Measurements from ENCODE around the gene NTSR1.

Gene NTSR1

DNA sequence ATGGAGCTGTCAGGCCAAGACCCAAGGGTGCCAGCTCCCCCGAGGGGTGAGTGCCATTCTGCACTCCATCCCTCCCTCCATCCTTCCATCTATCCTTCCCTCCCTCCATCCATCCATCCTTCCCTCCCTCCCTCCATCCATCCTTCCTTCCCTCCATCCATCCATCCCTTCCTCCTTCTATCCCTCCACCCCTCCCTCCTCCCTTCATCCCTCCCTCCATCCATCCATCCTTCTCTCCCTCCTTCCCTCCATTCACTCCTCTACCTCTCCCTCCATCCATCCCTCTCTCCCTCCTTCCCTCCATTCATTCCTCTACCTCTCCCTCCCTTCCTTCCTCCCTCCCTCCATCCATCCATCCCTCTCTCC, 46.3 kb downstream of the NTSR1 start:
- Histone ChIP-seq H3K9me3 (no peaks in the 10 kb centered on the region), H3K27me3 (no peaks in the 10 kb centered on the region), H3K36me3 (no peaks in the 10 kb centered on the region), H3K4me1 (no peaks in the 10 kb centered on the region), H3K4me3 (ENCODE audit: low read depth, low read length) (no peak overlapping the region)
- DNase-seq: no peak
- TF ChIP-seq, protein P1, sequence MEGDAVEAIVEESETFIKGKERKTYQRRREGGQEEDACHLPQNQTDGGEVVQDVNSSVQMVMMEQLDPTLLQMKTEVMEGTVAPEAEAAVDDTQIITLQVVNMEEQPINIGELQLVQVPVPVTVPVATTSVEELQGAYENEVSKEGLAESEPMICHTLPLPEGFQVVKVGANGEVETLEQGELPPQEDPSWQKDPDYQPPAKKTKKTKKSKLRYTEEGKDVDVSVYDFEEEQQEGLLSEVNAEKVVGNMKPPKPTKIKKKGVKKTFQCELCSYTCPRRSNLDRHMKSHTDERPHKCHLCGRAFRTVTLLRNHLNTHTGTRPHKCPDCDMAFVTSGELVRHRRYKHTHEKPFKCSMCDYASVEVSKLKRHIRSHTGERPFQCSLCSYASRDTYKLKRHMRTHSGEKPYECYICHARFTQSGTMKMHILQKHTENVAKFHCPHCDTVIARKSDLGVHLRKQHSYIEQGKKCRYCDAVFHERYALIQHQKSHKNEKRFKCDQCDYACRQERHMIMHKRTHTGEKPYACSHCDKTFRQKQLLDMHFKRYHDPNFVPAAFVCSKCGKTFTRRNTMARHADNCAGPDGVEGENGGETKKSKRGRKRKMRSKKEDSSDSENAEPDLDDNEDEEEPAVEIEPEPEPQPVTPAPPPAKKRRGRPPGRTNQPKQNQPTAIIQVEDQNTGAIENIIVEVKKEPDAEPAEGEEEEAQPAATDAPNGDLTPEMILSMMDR (IDR thresholded peaks at IDR 0.05; ENCODE audit: low read depth, low read length): no peak

DNA sequence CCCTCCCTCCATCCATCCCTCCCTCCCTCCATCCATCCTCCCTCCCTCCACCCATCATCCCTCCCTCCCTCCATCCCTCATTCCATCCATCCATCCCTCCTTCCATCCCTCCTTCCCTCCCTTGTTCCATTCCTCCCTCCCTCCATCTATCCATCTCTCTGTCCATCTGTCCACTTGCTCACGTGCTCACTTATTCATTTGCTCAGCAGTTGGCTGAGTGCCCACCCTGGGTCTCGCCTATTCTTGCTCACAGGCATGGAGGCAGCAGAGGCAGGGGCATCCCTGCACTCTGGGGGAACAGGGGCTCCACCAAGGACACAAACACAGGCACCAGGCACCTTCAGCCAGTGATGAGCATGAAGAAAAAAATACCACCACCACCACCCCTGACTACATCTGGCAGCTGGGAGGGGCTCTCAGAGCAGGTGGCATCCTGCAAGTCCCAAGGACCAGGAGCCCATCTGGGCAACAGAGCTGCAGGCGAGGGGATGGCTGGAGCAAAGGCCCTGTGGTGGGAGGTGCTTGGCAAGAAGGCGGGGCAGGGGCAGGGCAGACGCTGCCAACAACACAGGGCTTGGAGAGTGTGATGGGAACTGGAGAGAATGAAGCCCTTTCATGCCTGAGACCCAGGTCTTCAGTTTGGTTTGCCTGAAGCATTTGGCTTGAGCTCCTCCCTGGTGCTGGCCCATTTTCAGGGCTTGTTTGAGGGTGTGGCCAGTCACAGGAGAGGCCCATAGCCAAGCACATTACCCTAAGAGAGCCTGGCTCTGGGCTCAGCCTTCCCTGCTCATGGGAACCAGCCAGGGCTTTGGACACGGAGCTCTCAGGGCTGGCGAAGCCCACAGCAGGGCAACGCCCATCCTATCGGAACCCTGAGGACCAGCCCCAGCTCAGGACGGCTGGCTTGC, 47.4 kb downstream of the NTSR1 start:
- no peaks in the 10 kb centered on the region for H3K36me3 ChIP-seq
- TF ChIP-seq, protein P1 (IDR thresholded peaks at IDR 0.05; ENCODE audit: low read depth, low read length): no peak
- no peaks in the 10 kb centered on the region for H3K4me1 ChIP-seq
- H3K4me3 ChIP-seq (ENCODE audit: low read depth, low read length): no peak overlapping the region
- DNase-seq: no peak
- no peaks in the 10 kb centered on the region for H3K27me3 ChIP-seq
- no peaks in the 10 kb centered on the region for H3K9me3 ChIP-seq

DNA sequence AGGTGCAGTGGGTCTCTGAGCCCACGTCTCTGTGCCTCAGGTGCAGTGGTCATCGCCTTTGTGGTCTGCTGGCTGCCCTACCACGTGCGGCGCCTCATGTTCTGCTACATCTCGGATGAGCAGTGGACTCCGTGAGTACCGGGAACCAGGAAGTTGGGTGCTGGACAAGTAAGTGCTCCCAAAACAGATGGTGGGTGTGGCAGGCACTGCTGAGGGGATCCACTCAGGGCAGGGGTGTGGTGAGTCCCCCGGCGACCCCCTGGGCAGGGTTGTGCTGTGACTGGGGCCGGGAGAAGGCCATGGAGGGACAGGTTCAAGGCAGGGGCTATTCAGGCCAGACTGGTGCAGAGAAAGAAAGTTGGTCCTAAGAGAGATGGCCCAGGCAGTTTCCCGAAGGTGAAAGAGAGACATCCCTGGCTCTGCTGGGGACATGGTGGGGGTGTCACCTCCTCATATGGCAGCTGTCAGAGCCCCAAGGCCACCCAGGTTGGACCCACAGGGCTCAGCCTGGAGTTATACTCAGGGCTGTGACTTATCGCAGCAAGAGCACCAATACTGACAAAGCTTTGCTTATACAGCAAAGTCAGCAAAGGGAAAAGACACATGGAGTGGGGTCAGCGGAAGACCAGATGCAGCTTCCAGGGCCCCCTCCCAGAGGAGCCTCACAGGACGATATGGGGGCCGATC, 49.7 kb downstream of the NTSR1 start:
- Histone ChIP-seq H3K27me3 (no peaks in the 10 kb centered on the region), H3K9me3 (no peaks in the 10 kb centered on the region), H3K36me3 (no peaks in the 10 kb centered on the region), H3K4me1 (no peaks in the 10 kb centered on the region), H3K4me3 (ENCODE audit: low read depth, low read length) (no peak overlapping the region)
- TF ChIP-seq, protein P1 (IDR thresholded peaks at IDR 0.05; ENCODE audit: low read depth, low read length): no peak
- DNase-seq: no peak

DNA sequence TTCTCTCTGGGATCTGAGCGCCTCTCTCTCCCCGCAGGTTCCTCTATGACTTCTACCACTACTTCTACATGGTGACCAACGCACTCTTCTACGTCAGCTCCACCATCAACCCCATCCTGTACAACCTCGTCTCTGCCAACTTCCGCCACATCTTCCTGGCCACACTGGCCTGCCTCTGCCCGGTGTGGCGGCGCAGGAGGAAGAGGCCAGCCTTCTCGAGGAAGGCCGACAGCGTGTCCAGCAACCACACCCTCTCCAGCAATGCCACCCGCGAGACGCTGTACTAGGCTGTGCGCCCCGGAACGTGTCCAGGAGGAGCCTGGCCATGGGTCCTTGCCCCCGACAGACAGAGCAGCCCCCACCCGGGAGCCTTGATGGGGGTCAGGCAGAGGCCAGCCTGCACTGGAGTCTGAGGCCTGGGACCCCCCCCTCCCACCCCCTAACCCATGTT, 51.4 kb downstream of the NTSR1 start:
- no peaks in the 10 kb centered on the region for H3K27me3 ChIP-seq
- no peak for DNase-seq

DNA sequence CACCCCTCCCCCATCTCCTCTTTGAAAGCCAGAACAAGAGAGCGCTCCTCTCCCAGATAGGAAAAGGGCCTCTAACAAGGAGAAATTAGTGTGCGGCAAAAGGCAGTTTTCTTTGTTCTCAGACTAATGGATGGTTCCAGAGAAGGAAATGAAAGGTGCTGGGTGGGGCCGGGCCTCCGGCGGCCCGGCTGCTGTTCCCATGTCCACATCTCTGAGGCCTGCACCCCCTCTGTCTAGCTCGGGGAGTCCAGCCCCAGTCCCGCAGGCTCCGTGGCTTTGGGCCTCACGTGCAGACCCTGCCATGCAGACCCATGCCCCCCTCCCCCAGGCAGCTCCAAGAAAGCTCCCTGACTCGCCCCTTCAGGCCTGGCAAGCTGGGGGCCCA, 51.8 kb downstream of the NTSR1 start:
- Histone ChIP-seq H3K4me1 (no peaks in the 10 kb centered on the region), H3K9me3 (no peaks in the 10 kb centered on the region), H3K4me3 (ENCODE audit: low read depth, low read length) (no peak overlapping the region), H3K27me3 (no peaks in the 10 kb centered on the region), H3K36me3 (no peaks in the 10 kb centered on the region)
- TF ChIP-seq, protein P1 (IDR thresholded peaks at IDR 0.05; ENCODE audit: low read depth, low read length): no peak
- DNase-seq: no peak

More for the DNA sequence above, 51.4 kb downstream of the NTSR1 start:
- Histone ChIP-seq H3K4me1 (no peaks in the 10 kb centered on the region), H3K4me3 (ENCODE audit: low read depth, low read length) (no peak overlapping the region), H3K36me3 (no peaks in the 10 kb centered on the region), H3K9me3 (no peaks in the 10 kb centered on the region)
- TF ChIP-seq, protein P1 (IDR thresholded peaks at IDR 0.05; ENCODE audit: low read depth, low read length): no peak

All from BE2C (cell line).